Fibroblast of gingiva (primary cell): ENCODE data around the gene TPPP2.

Source experiments
- DNase-seq: peaks from one replicate; pipeline ENCODE4 v3.0.0-alpha.2; 2011; ENCODE audit warnings: low read depth

The TPPP2 gene

DNA sequence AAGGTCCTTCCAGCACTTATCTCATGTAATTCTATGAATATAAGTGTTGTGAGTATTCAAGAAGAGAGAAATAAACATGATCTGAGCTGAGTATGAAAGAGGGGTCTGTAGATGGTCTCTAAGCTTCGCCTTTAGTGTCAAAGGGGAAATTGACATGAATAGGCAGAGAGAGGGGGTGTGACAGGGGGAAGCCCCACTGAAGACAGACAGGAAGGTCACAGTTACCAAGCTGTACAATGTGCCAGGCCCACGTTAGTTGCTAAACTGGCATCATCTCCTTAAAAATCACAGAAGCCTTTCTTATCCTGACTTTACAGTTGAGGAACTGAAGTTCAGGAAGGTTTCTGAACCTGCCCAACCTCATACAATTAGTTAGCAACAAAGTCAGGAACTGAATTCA, 47.7 kb downstream of the TPPP2 start:
- no peak for DNase-seq

GRCh38 chr14:21078287-21078686, 48.3 kb downstream of the TPPP2 start:
- DNase-seq = no peak

DNA sequence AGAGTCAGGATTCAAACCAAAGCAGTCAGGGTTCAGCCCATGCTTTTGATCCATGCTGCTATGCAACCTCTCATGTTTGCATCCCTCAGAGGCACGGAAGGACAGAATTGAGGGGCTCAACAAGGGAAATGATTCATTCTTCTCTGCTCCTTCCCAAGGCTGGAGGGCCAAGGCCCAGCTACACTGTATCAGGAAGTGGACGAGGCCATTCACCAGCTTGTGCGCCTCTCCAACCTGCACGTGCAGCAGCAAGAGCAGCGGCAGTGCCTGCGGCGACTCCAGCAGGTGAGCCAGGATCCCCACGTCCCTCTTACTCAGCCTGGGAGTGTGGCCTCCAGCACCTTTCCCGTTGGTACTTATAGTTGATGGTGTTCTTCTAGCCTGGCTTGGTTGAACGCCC, 48.7 kb downstream of the TPPP2 start:
- no peak for DNase-seq

- no peak for DNase-seq
These were observed 51.6 kb downstream of the TPPP2 start for GRCh38 chr14:21081521-21082142.
